Liver (tissue), 9 donors: ENCODE data around the gene ZNF79. TPM values are rescaled to one million over a fixed set of nuclear protein-coding genes. Genes with fewer than 3 reads are reported as not detected.

ENCODE experiments used
- DNase-seq: peaks from one replicate; pipeline ENCODE4 v3.0.0-alpha.2; 2017; ENCODE audit warnings: low spot score
- H3K27ac ChIP-seq, 2 donors: one replicate each; pipeline ENCODE4 v1.7.0; 2013; ENCODE audit warnings: inconsistent platforms in 2 of 2, low read length in 2 of 2, control low read depth in 1 of 2, low read depth in 1 of 2, mild to moderate bottlenecking in 1 of 2
- H3K27me3 ChIP-seq, 4 donors: one replicate each; pipeline versions ENCODE4 v1.6.1 to v1.7.0; 2013; ENCODE audit warnings: low read length in 3 of 4, inconsistent platforms in 1 of 4, mild to moderate bottlenecking in 1 of 4, moderate library complexity in 1 of 4; ENCODE audit not compliant: control insufficient read depth in 4 of 4, insufficient read depth in 4 of 4
- H3K36me3 ChIP-seq, 4 donors: one replicate each; pipeline versions ENCODE4 v1.6.1 to v1.7.0; 2013; ENCODE audit warnings: low read length in 3 of 4, mild to moderate bottlenecking in 3 of 4, low read depth in 1 of 4, moderate library complexity in 1 of 4; ENCODE audit not compliant: control insufficient read depth in 4 of 4, insufficient read depth in 3 of 4
- H3K4me1 ChIP-seq, 4 donors: one replicate each; pipeline versions ENCODE4 v1.6.1 to v1.7.0; 2013; ENCODE audit warnings: low read length in 3 of 4, mild to moderate bottlenecking in 3 of 4, moderate library complexity in 1 of 4; ENCODE audit not compliant: control insufficient read depth in 4 of 4, insufficient read depth in 4 of 4
- H3K4me3 ChIP-seq, 3 donors: one replicate each; pipeline versions ENCODE4 v1.6.1 to v1.7.0; 2013; ENCODE audit warnings: low read length in 3 of 3, control low read depth in 1 of 3, low read depth in 1 of 3, mild to moderate bottlenecking in 1 of 3
- H3K9ac ChIP-seq, 2 donors: one replicate each; pipeline ENCODE4 v1.7.0; 2013; ENCODE audit warnings: low read length in 2 of 2, mild to moderate bottlenecking in 2 of 2, moderate library complexity in 2 of 2, control low read depth in 1 of 2, low read depth in 1 of 2
- H3K9me3 ChIP-seq, 4 donors: one replicate each; pipeline versions ENCODE4 v1.6.1 to v1.7.0; 2013; ENCODE audit warnings: low read length in 3 of 4; ENCODE audit not compliant: control insufficient read depth in 4 of 4
- EGR1 ChIP-seq, 2 donors: IDR thresholded peaks; 2 replicates each; pipeline ENCODE4 v1.6.1; 2016 to 2018; ENCODE audit warnings: antibody characterized with exemption in 2 of 2, low read depth in 2 of 2
- FOXA1 ChIP-seq: IDR thresholded peaks from 2 replicates; pipeline ENCODE4 v1.6.1; 2016; ENCODE audit warnings: antibody characterized with exemption
- FOXA2 ChIP-seq: IDR thresholded peaks from 2 replicates; pipeline ENCODE4 v1.6.1; 2016; ENCODE audit warnings: antibody characterized with exemption
- HNF4A ChIP-seq, 2 donors: conservative IDR thresholded peaks; 2 replicates each; pipeline ENCODE4 v1.6.1; 2016; ENCODE audit warnings: antibody characterized with exemption in 2 of 2, mild to moderate bottlenecking in 2 of 2
- HNF4G ChIP-seq: IDR thresholded peaks from 2 replicates; pipeline ENCODE4 v1.6.1; 2016; ENCODE audit warnings: antibody characterized with exemption
- JUND ChIP-seq, 2 donors: IDR thresholded peaks; 2 replicates each; pipeline ENCODE4 v1.6.1; 2016; ENCODE audit warnings: antibody characterized with exemption in 2 of 2
- NR2F2 ChIP-seq: IDR thresholded peaks from 2 replicates; pipeline ENCODE4 v1.6.1; 2016; ENCODE audit warnings: antibody characterized with exemption
- SP1 ChIP-seq: IDR thresholded peaks from 2 replicates; pipeline ENCODE4 v1.6.1; 2018; ENCODE audit warnings: antibody characterized with exemption, mild to moderate bottlenecking
- TAF1 ChIP-seq: conservative IDR thresholded peaks from 2 replicates; pipeline ENCODE4 v1.6.1; 2016; ENCODE audit warnings: antibody characterized with exemption, mild to moderate bottlenecking
- YY1 ChIP-seq: IDR thresholded peaks from 2 replicates; pipeline ENCODE4 v1.6.1; 2016; ENCODE audit warnings: antibody characterized with exemption, mild to moderate bottlenecking
- WGBS: extraction: QIAGEN DNeasy Blood & Tissue Kit; methylation state at CpG from one replicate; pipeline ENCODE4 v1.1.7; 2013; 5-methylcytosine and 5-hydroxymethylcytosine counted together
- polyA plus RNA-seq, 2 donors: library from polyadenylated mRNA; stranded (reverse) in 1 of 2; unstranded in 1 of 2; fragments of 200-250 nt in 1 of 2; fragments of >200 nt in 1 of 2; fragmentation: Nextera tagmentation in 1 of 2; extraction: Ambion mirVana in 1 of 2; gene quantifications; one replicate each; pipeline versions ENCODE4 v1.2.1 to v1.2.3, GENCODE V29; 2013 to 2015
- total RNA-seq, 2 donors: library from RNA; depleted of rRNA; stranded (reverse); fragments of >200 nt; gene quantifications; one replicate each; pipeline ENCODE4 v1.2.3, GENCODE V29; 2014
- TF ChIP-seq, protein P1 (sequence below): IDR thresholded peaks from 2 replicates; pipeline ENCODE4 v1.6.1; 2016; ENCODE audit warnings: antibody characterized with exemption, mild to moderate bottlenecking
- TF ChIP-seq, protein P2 (sequence below): fragments of 150-350 bp; IDR thresholded peaks from 2 replicates; pipeline ENCODE4 v1.5.1; 2017; ENCODE audit warnings: improper control_type of control experiment, low read depth, low read length; ENCODE audit not compliant: missing input control
- TF ChIP-seq, protein P3 (sequence below): IDR thresholded peaks from 2 replicates; pipeline ENCODE4 v1.6.1; 2016; ENCODE audit warnings: antibody characterized with exemption
- donor health status: healthy.
- donor health status: healthy.
- donor health status: healthy.
- donor health status: healthy.
- donor health status: healthy.

Gene ZNF79
- total and polyA plus RNA-seq, 4 donors: 2.2 to 6.9 (median 4.2) TPM

DNA sequence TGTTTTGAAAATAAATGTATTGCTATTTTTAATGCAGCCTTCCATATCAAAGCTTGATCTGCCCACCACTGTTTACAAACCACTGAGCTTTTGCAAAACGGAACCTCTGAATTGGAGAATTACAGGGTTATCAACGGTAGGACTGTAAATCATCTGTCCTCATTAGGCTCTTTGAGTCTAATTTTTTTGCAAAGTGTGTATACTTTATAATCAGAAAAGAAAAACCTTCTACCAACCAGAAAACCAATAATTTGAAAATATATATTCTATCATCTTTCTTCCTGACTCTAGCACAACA, 34.0 kb upstream of the ZNF79 start (continued):
- TF ChIP-seq, protein P1, sequence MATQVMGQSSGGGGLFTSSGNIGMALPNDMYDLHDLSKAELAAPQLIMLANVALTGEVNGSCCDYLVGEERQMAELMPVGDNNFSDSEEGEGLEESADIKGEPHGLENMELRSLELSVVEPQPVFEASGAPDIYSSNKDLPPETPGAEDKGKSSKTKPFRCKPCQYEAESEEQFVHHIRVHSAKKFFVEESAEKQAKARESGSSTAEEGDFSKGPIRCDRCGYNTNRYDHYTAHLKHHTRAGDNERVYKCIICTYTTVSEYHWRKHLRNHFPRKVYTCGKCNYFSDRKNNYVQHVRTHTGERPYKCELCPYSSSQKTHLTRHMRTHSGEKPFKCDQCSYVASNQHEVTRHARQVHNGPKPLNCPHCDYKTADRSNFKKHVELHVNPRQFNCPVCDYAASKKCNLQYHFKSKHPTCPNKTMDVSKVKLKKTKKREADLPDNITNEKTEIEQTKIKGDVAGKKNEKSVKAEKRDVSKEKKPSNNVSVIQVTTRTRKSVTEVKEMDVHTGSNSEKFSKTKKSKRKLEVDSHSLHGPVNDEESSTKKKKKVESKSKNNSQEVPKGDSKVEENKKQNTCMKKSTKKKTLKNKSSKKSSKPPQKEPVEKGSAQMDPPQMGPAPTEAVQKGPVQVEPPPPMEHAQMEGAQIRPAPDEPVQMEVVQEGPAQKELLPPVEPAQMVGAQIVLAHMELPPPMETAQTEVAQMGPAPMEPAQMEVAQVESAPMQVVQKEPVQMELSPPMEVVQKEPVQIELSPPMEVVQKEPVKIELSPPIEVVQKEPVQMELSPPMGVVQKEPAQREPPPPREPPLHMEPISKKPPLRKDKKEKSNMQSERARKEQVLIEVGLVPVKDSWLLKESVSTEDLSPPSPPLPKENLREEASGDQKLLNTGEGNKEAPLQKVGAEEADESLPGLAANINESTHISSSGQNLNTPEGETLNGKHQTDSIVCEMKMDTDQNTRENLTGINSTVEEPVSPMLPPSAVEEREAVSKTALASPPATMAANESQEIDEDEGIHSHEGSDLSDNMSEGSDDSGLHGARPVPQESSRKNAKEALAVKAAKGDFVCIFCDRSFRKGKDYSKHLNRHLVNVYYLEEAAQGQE: no peak
- TF ChIP-seq NR2F2 (no peak), SP1 (no peak), EGR1 (IDR thresholded peaks at IDR 0.05; ENCODE audit: low read depth in 2 of 2) (no peak)

DNA sequence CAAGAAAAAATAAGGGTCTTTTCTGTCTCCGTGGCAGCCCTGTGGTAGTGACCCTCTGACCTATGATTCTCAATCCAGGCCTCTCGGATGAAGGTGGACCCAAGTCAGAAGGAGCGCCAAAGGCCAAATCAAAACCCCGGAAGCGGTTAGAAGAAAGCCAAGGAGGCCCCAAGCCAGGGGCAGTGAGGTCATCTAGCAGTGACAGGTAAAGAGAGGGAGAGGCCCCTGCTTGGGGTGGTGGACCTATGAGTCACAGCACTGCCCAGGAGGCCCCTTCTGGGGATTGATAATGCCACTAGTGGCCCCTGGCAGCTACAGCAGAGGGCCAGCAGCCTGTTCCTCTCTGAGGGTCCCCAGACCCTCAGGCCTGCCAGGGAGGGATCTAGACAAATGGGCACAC, 33.6 kb upstream of the ZNF79 start:
- 83% methylated on average over 5 of the region's 5 CpGs for WGBS
- no peak overlapping the region for H3K27ac ChIP-seq
- no peaks in the 10 kb centered on the region for H3K9me3 ChIP-seq
- no peak overlapping the region for H3K4me3 ChIP-seq
- TF ChIP-seq YY1 (no peak), NR2F2 (no peak), HNF4G (no peak)
- no peak for DNase-seq
- H3K4me1 ChIP-seq: no peaks in the 10 kb centered on the region
- no peaks in the 10 kb centered on the region for H3K36me3 ChIP-seq
- no peak overlapping the region for H3K9ac ChIP-seq
- no peaks in the 10 kb centered on the region for H3K27me3 ChIP-seq

DNA sequence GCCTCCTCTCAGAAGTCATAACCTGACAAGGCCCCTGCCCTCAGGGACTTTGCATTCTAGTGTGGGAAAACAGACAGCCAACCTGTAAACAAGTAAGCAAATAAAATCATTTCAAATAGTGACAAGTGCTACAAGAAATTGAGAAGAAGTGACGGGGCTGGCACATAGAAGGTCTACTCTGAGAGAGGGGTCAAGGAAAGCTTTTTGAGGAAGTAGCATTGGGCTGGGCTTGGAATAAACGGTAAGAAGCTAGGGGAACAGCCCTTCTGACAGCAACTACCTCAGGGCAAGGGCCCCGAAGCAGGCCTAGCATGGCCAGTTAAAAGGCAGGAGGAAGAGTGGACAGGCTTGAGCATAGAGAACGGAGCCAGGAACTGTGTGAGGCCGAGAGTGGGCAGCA, 32.0 kb upstream of the ZNF79 start:
- Histone ChIP-seq H3K27ac (no peak overlapping the region), H3K4me3 (no peak overlapping the region), H3K4me1 (peaks cover 0 to 9% (median 6%) of the 10 kb centered on the region in 4 donors), H3K9ac (no peak overlapping the region), H3K9me3 (no peaks in the 10 kb centered on the region), H3K27me3 (no peaks in the 10 kb centered on the region), H3K36me3 (no peaks in the 10 kb centered on the region)
- DNase-seq: no peak
- no peak for TF ChIP-seq JUND (IDR thresholded peaks at IDR 0.05)
- TF ChIP-seq FOXA1: no peak
- TF ChIP-seq HNF4G: no peak
- no peak for TF ChIP-seq FOXA2
- TF ChIP-seq, protein P1: no peak
- no peak for TF ChIP-seq NR2F2
- TF ChIP-seq TAF1: no peak
- TF ChIP-seq, protein P2, sequence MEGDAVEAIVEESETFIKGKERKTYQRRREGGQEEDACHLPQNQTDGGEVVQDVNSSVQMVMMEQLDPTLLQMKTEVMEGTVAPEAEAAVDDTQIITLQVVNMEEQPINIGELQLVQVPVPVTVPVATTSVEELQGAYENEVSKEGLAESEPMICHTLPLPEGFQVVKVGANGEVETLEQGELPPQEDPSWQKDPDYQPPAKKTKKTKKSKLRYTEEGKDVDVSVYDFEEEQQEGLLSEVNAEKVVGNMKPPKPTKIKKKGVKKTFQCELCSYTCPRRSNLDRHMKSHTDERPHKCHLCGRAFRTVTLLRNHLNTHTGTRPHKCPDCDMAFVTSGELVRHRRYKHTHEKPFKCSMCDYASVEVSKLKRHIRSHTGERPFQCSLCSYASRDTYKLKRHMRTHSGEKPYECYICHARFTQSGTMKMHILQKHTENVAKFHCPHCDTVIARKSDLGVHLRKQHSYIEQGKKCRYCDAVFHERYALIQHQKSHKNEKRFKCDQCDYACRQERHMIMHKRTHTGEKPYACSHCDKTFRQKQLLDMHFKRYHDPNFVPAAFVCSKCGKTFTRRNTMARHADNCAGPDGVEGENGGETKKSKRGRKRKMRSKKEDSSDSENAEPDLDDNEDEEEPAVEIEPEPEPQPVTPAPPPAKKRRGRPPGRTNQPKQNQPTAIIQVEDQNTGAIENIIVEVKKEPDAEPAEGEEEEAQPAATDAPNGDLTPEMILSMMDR: no peak
- TF ChIP-seq, protein P3, sequence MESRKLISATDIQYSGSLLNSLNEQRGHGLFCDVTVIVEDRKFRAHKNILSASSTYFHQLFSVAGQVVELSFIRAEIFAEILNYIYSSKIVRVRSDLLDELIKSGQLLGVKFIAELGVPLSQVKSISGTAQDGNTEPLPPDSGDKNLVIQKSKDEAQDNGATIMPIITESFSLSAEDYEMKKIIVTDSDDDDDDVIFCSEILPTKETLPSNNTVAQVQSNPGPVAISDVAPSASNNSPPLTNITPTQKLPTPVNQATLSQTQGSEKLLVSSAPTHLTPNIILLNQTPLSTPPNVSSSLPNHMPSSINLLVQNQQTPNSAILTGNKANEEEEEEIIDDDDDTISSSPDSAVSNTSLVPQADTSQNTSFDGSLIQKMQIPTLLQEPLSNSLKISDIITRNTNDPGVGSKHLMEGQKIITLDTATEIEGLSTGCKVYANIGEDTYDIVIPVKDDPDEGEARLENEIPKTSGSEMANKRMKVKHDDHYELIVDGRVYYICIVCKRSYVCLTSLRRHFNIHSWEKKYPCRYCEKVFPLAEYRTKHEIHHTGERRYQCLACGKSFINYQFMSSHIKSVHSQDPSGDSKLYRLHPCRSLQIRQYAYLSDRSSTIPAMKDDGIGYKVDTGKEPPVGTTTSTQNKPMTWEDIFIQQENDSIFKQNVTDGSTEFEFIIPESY: no peak
- TF ChIP-seq HNF4A (conservative IDR thresholded peaks at IDR 0.05): no peak
- WGBS: 85% methylated on average over 5 of the region's 5 CpGs
